PC-9 (cell line): ENCODE data around the gene PTBP2. TPM values are rescaled to one million over a fixed set of nuclear protein-coding genes. Genes with fewer than 3 reads are reported as not detected.
"Not testable (repeated sequence)": the region's sequence is repeated elsewhere in the genome, so short reads cannot be mapped to it uniquely, and the experiment has no call there.

Experiments used
- BruUV-seq: library from RNA; stranded (reverse); fragments of 400-500 nt; replicated peaks from 2 replicates; lab custom pipeline; 2021; lab: Mats Ljungman, UMichigan
- CTCF ChIA-PET: fragments of 300-600 bp; sonication (Branson Sonifier 250); formaldehyde crosslinking; loops from one replicate; lab custom pipeline; 2022; ENCODE audit warnings: antibody characterized with exemption; lab: Charles Lee
- POLR2A ChIA-PET: fragments of 300-600 bp; sonication (Branson Sonifier 250); formaldehyde crosslinking; loops from one replicate; lab custom pipeline; 2022; ENCODE audit warnings: antibody characterized with exemption; ENCODE audit not compliant: unreplicated experiment; lab: Charles Lee
- DNase-seq, 2 experiments: peaks; one replicate each; pipeline versions ENCODE4 v3.0.0 to v3.0.0-alpha.2; 2015 to 2022; ENCODE audit warnings: mixed read lengths in 1 of 2
- H2AFZ ChIP-seq: fragments of 200-600 bp; sonication (generic); 2 replicates; pipeline ENCODE4 v1.8.1; 2017; ENCODE audit warnings: antibody characterized with exemption
- H3F3A ChIP-seq: fragments of 200-600 bp; sonication (generic); 2 replicates; pipeline ENCODE4 v1.8.1; 2017; ENCODE audit warnings: antibody characterized with exemption, mild to moderate bottlenecking, low read depth; ENCODE audit not compliant: insufficient read depth
- H3K27ac ChIP-seq: fragments of 200-600 bp; sonication (generic); 2 replicates; pipeline ENCODE4 v1.6.1; 2016; ENCODE audit warnings: mixed run types
- H3K27me3 ChIP-seq: fragments of 200-600 bp; sonication (generic); 2 replicates; pipeline ENCODE4 v1.6.1; 2016; ENCODE audit warnings: low read depth, mixed run types; ENCODE audit not compliant: insufficient read depth
- H3K36me3 ChIP-seq: fragments of 200-600 bp; sonication (generic); 2 replicates; pipeline ENCODE4 v1.6.1; 2016; ENCODE audit warnings: low read depth, mixed run types
- H3K4me1 ChIP-seq: fragments of 200-600 bp; sonication (generic); replicated peaks from 2 replicates; pipeline ENCODE4 v1.6.1; 2016; ENCODE audit warnings: mixed run types; ENCODE audit not compliant: insufficient read depth
- H3K4me2 ChIP-seq: fragments of 200-600 bp; sonication (generic); 2 replicates; pipeline ENCODE4 v1.6.1; 2017; ENCODE audit warnings: mixed run types
- H3K4me3 ChIP-seq: fragments of 200-600 bp; sonication (generic); 2 replicates; pipeline ENCODE4 v1.6.1; 2016; ENCODE audit warnings: mixed run types
- H3K79me2 ChIP-seq: fragments of 200-600 bp; sonication (generic); 2 replicates; pipeline ENCODE4 v1.6.1; 2017; ENCODE audit warnings: low read depth, mixed run types
- H3K9me2 ChIP-seq: fragments of 200-600 bp; sonication (generic); 2 replicates; pipeline ENCODE4 v1.8.1; 2017; ENCODE audit warnings: mild to moderate bottlenecking; ENCODE audit not compliant: insufficient read depth
- H3K9me3 ChIP-seq: fragments of 200-600 bp; sonication (generic); 2 replicates; pipeline ENCODE4 v1.8.1; 2016; ENCODE audit warnings: low read depth; ENCODE audit not compliant: insufficient read depth
- H4K20me1 ChIP-seq: fragments of 200-600 bp; sonication (generic); 2 replicates; pipeline ENCODE4 v1.8.1; 2017; ENCODE audit not compliant: insufficient read depth
- CTCF ChIP-seq: fragments of 200-600 bp; sonication (generic); conservative IDR thresholded peaks from 2 replicates; pipeline ENCODE4 v1.6.1; 2017; ENCODE audit warnings: mixed run types, antibody characterized with exemption, mild to moderate bottlenecking, moderate library complexity
- EZH2 ChIP-seq: fragments of 200-600 bp; sonication (generic); IDR thresholded peaks from 2 replicates; pipeline ENCODE4 v1.8.0; 2017; ENCODE audit warnings: antibody characterized with exemption, low read depth
- intact Hi-C: fragments of 100-400 bp; cut with micrococcal nuclease; formaldehyde crosslinking; loops from one replicate; pipeline ENCODE4 v1.10.0; 2022; ENCODE audit not compliant: unreplicated experiment
- total RNA-seq: library from RNA; stranded (reverse); gene quantifications from 2 replicates; pipeline ENCODE4 v1.2.3, GENCODE V29; 2021

PTBP2 gene
- total RNA-seq, 1 experiment from 2014 or later, result 14.0 TPM

- BruUV-seq, result no TSS peak
- intact Hi-C loops, result no loop called here
- H3K4me2 ChIP-seq, result no peak overlapping the region
- no peak for DNase-seq
- no peak overlapping the region for H2AFZ ChIP-seq
- no peaks in the 10 kb centered on the region; the same call in 1 of the 2 replicates for H3K9me3 ChIP-seq
- H3K4me3 ChIP-seq, result no peak overlapping the region
- no peaks in the 10 kb centered on the region; the same call in 1 of the 2 replicates for H3K9me2 ChIP-seq
- H3K4me1 ChIP-seq, result no peaks in the 10 kb centered on the region
- ChIA-PET CTCF (no interaction called here), POLR2A (no interaction called here)
- no peak overlapping the region for H3K27ac ChIP-seq
- H3F3A ChIP-seq, result no peaks in the 10 kb centered on the region
- no peaks in the 10 kb centered on the region for H3K27me3 ChIP-seq
- H4K20me1 ChIP-seq, result peaks cover 31% of the 10 kb centered on the region
- H3K79me2 ChIP-seq, result peaks cover 33% of the 10 kb centered on the region
- no peak for TF ChIP-seq EZH2
- TF ChIP-seq CTCF, result no peak
- H3K36me3 ChIP-seq, result peaks cover 61% of the 10 kb centered on the region
Measured at GRCh38 chr1:96752394-96752793, 30.8 kb downstream of the PTBP2 start.

GRCh38 chr1:96756789-96757188, 35.2 kb downstream of the PTBP2 start:
- H4K20me1 ChIP-seq, result peaks cover 13% of the 10 kb centered on the region; the same call in 1 of the 2 replicates
- H3K4me2 ChIP-seq, result no peak overlapping the region
- no TSS peak for BruUV-seq
- H3K9me3 ChIP-seq, result no peaks in the 10 kb centered on the region; the same call in 1 of the 2 replicates
- H2AFZ ChIP-seq, result no peak overlapping the region
- H3F3A ChIP-seq, result peaks cover 4% of the 10 kb centered on the region; the same call in 1 of the 2 replicates
- peaks cover 75% of the 10 kb centered on the region for H3K36me3 ChIP-seq
- no peak overlapping the region for H3K27ac ChIP-seq
- H3K79me2 ChIP-seq, result peaks cover 4% of the 10 kb centered on the region; the same call in 1 of the 2 replicates
- no peaks in the 10 kb centered on the region for H3K4me1 ChIP-seq
- CTCF ChIA-PET, result no interaction called here
- TF ChIP-seq EZH2, result no peak
- no peak for TF ChIP-seq CTCF
- no peak for DNase-seq
- H3K27me3 ChIP-seq, result no peaks in the 10 kb centered on the region
- intact Hi-C loops, result no loop called here
- POLR2A ChIA-PET, result no interaction called here
- no peak overlapping the region for H3K4me3 ChIP-seq
- H3K9me2 ChIP-seq, result no peaks in the 10 kb centered on the region

GRCh38 chr1:96762586-96762985, 41.0 kb downstream of the PTBP2 start:
- BruUV-seq, H4K20me1 ChIP-seq, H3K4me2 ChIP-seq, H3F3A ChIP-seq, H2AFZ ChIP-seq, intact Hi-C loops, H3K9me2 ChIP-seq, H3K9me3 ChIP-seq, POLR2A ChIA-PET, H3K27me3 ChIP-seq, H3K4me3 ChIP-seq, H3K4me1 ChIP-seq, CTCF ChIA-PET, H3K27ac ChIP-seq, DNase-seq: not testable (repeated sequence)
- Histone ChIP-seq H3K36me3 (peaks cover 18% of the 10 kb centered on the region; the same call in 1 of the 2 replicates), H3K79me2 (peaks cover 14% of the 10 kb centered on the region)

GRCh38 chr1:96763514-96763913, 41.9 kb downstream of the PTBP2 start:
- H3K79me2 ChIP-seq, result peaks cover 17% of the 10 kb centered on the region
- no peaks in the 10 kb centered on the region for H3K9me3 ChIP-seq

More at GRCh38 chr1:96763514-96763913, 41.9 kb downstream of the PTBP2 start:
- H3F3A ChIP-seq, result no peaks in the 10 kb centered on the region; the same call in 1 of the 2 replicates
- DNase-seq, result no peak
- BruUV-seq, result no TSS peak
- H2AFZ ChIP-seq, result no peak overlapping the region
- H3K4me2 ChIP-seq, result no peak overlapping the region
- peaks cover 14% of the 10 kb centered on the region; the same call in 1 of the 2 replicates for H3K36me3 ChIP-seq
- no peaks in the 10 kb centered on the region for H3K27me3 ChIP-seq
- H3K9me2 ChIP-seq, result no peaks in the 10 kb centered on the region
- POLR2A ChIA-PET, result no interaction called here
- TF ChIP-seq CTCF, result no peak
- TF ChIP-seq EZH2, result no peak
- intact Hi-C loops, result no loop called here
- peaks cover 4% of the 10 kb centered on the region; the same call in 1 of the 2 replicates for H4K20me1 ChIP-seq
- no peak overlapping the region for H3K27ac ChIP-seq
- CTCF ChIA-PET, result no interaction called here
- no peak overlapping the region for H3K4me3 ChIP-seq
- no peaks in the 10 kb centered on the region for H3K4me1 ChIP-seq
